HepG2 (cell line): ENCODE results near the gene NCF4. TPM values are rescaled to one million over a fixed set of nuclear protein-coding genes. Genes with fewer than 3 reads are reported as not detected.

Source experiments
- ATAC-seq: fragments of 200-7000 bp; cut with Tn5 transposase; 3 replicates; pipeline ENCODE4 v1.9.1; 2020; ENCODE audit warnings: mild to moderate bottlenecking, moderate library complexity
- BruUV-seq: library from RNA; stranded (reverse); fragments of 400-500 nt; replicated peaks from 2 replicates; lab custom pipeline; 2021; lab: Mats Ljungman, UMichigan
- CTCF ChIA-PET: fragments of 300-600 bp; formaldehyde crosslinking; extraction: SDS; loops from one replicate; lab custom pipeline; 2021; ENCODE audit warnings: low total read pairs, inconsistent platforms, low intra/inter-chr PET ratio; lab: Yijun Ruan, JAX
- POLR2A ChIA-PET: fragments of 350-600 bp; sonication (Branson Sonifier 250); formaldehyde crosslinking; loops from one replicate; lab custom pipeline; 2020; ENCODE audit warnings: antibody characterized with exemption, inconsistent platforms; lab: Yijun Ruan, JAX
- DNase-seq: peaks from one replicate; pipeline ENCODE4 v3.0.0-alpha.2; 2015; ENCODE audit warnings: low spot score
- FAIRE-seq: peaks from 3 replicates; lab custom pipeline; 2011; peaks lifted over from hg19 to GRCh38; lab: Jason Lieb, UNC
- H2AFZ ChIP-seq: one replicate; pipeline ENCODE4 v1.6.1; 2011; ENCODE audit warnings: low read length, inconsistent platforms
- H3K27ac ChIP-seq: fragments of 300-600 bp; 3 replicates; pipeline ENCODE4 v1.8.0; 2011; ENCODE audit warnings: mixed run types, mild to moderate bottlenecking, mixed read lengths, low read length, inconsistent platforms; ENCODE audit not compliant: insufficient read depth; ENCODE audit errors: extremely low read length
- H3K27me3 ChIP-seq, 2 experiments: fragments of 200-600 bp in 1 of 2; 2 replicates in 1 of 2; 3 replicates in 1 of 2; pipeline versions ENCODE4 v1.6.0 to v1.8.0; 2011; ENCODE audit warnings: low read length in 2 of 2, mild to moderate bottlenecking in 2 of 2, moderate library complexity in 2 of 2, inconsistent platforms in 1 of 2; ENCODE audit not compliant: insufficient read depth in 2 of 2, control insufficient read depth in 1 of 2
- H3K36me3 ChIP-seq, 2 experiments: fragments of 200-600 bp in 1 of 2; replicated peaks in 1 of 2; 2 replicates in 1 of 2; 3 replicates in 1 of 2; pipeline versions ENCODE4 v1.5.1 to v1.8.0; 2011; ENCODE audit warnings: low read length in 2 of 2, inconsistent platforms in 1 of 2; ENCODE audit not compliant: insufficient read depth in 2 of 2, control insufficient read depth in 1 of 2
- H3K4me1 ChIP-seq: 2 replicates; pipeline ENCODE4 v1.5.1; 2012; ENCODE audit warnings: low read length, inconsistent platforms; ENCODE audit not compliant: insufficient read depth
- H3K4me2 ChIP-seq: 2 replicates; pipeline ENCODE4 v1.6.0; 2011; ENCODE audit warnings: low read depth, low read length, inconsistent platforms
- H3K4me3 ChIP-seq, 3 experiments: fragments of 200-600 bp in 1 of 3; sonication (generic), shearing (Covaris generic) in 1 of 3; replicated peaks in 1 of 3; 2 replicates each; pipeline ENCODE4 v1.5.1; 2011 to 2016; ENCODE audit warnings: low read length in 3 of 3, inconsistent platforms in 2 of 3, low read depth in 2 of 3, mild to moderate bottlenecking in 2 of 3, control low read depth in 1 of 3, mixed read lengths in 1 of 3; ENCODE audit not compliant: insufficient read depth in 1 of 3
- H3K79me2 ChIP-seq: one replicate; pipeline ENCODE4 v1.6.1; 2011; ENCODE audit warnings: low read length, inconsistent platforms; ENCODE audit not compliant: insufficient read depth
- H3K9ac ChIP-seq: 2 replicates; pipeline ENCODE4 v1.6.0; 2011; ENCODE audit warnings: mild to moderate bottlenecking, low read depth, low read length, inconsistent platforms; ENCODE audit not compliant: insufficient read depth
- H3K9me3 ChIP-seq: 2 replicates; pipeline ENCODE4 v1.5.1; 2012; ENCODE audit warnings: mild to moderate bottlenecking, low read length
- H4K20me1 ChIP-seq: 2 replicates; pipeline ENCODE4 v1.6.0; 2011; ENCODE audit warnings: inconsistent platforms, mild to moderate bottlenecking, low read length, moderate library complexity; ENCODE audit not compliant: insufficient read depth
- BORCS8-MEF2B ChIP-seq: sonication (generic); formaldehyde crosslinking; IDR thresholded peaks from 2 replicates; pipeline ENCODE4 v1.8.0; 2022; ENCODE audit warnings: mild to moderate bottlenecking, missing genetic modification reagents
- CREB1 ChIP-seq, 2 experiments: fragments of 450-650 bp in 1 of 2; IDR thresholded peaks; 2 replicates each; pipeline ENCODE4 v1.6.1; 2016 to 2017; ENCODE audit warnings: control low read depth in 1 of 2, mild to moderate bottlenecking in 1 of 2, missing compliant biosample characterization in 1 of 2, missing genetic modification characterization in 1 of 2
- IRF9 ChIP-seq: sonication (generic); formaldehyde crosslinking; IDR thresholded peaks from 2 replicates; pipeline ENCODE4 v1.8.0; 2022; ENCODE audit warnings: missing genetic modification reagents, mild to moderate bottlenecking, borderline replicate concordance
- KMT2A ChIP-seq: sonication (generic); formaldehyde crosslinking; IDR thresholded peaks from 2 replicates; pipeline ENCODE4 v1.4.0; 2020; ENCODE audit warnings: missing genetic modification reagents
- NRL ChIP-seq: sonication (generic); formaldehyde crosslinking; IDR thresholded peaks from 2 replicates; pipeline ENCODE4 v1.5.0; 2020; ENCODE audit warnings: missing genetic modification reagents, mild to moderate bottlenecking, moderate library complexity, borderline replicate concordance
- PRPF4 ChIP-seq: fragments of 200-400 bp; formaldehyde crosslinking; IDR thresholded peaks from 2 replicates; pipeline ENCODE4 v1.6.1; 2016; ENCODE audit warnings: low read length, low read depth; ENCODE audit not compliant: poor library complexity, severe bottlenecking
- SPEN ChIP-seq: sonication (generic); formaldehyde crosslinking; IDR thresholded peaks from 2 replicates; pipeline ENCODE4 v1.5.1; 2020; ENCODE audit warnings: low read depth, mild to moderate bottlenecking, missing genetic modification reagents
- ZBTB39 ChIP-seq: sonication (generic); formaldehyde crosslinking; IDR thresholded peaks from 2 replicates; pipeline ENCODE4 v1.5.0; 2020; ENCODE audit warnings: missing genetic modification reagents
- WGBS: methylation state at CpG from one replicate; pipeline ENCODE4 v1.1.6; 2017; ENCODE audit warnings: low lambda C conversion rate; 5-methylcytosine and 5-hydroxymethylcytosine counted together
- in situ Hi-C: cut with HindIII; loops from 2 replicates; pipeline ENCODE4 v1.10.0; 2017; ENCODE audit warnings: low pct_unique_long_range_greater_than_20kb; ENCODE audit not compliant: extremely low pct_ligation_motif_present
- intact Hi-C: fragments of 100-400 bp; cut with micrococcal nuclease; formaldehyde crosslinking; loops from one replicate; pipeline ENCODE4 v1.10.0; 2022; ENCODE audit not compliant: unreplicated experiment
- polyA plus RNA-seq, 8 experiments: library from polyadenylated mRNA; depleted of rRNA in 3 of 8; stranded (reverse) in 7 of 8; unstranded in 1 of 8; fragments of >200 nt; fragmentation: Illumina TruSeq in 4 of 8; extraction: Trizol in 4 of 8; gene quantifications; 2 replicates each; pipeline versions ENCODE4 v1.2.1 to v1.2.3, GENCODE V29; 2011 to 2016; ENCODE audit warnings: low read depth in 4 of 8, missing spikeins in 1 of 8, mixed read lengths in 1 of 8; ENCODE audit not compliant: insufficient read depth in 1 of 8
- total RNA-seq, 5 experiments: library from RNA; depleted of rRNA; stranded (reverse); fragments of >200 nt; fragmentation: Illumina TruSeq; extraction: Trizol; gene quantifications; 2 replicates each; pipeline ENCODE4 v1.2.3, GENCODE V29; 2016; ENCODE audit warnings: low read depth in 1 of 5
- TF ChIP-seq, protein P1 (sequence below): sonication (generic); formaldehyde crosslinking; IDR thresholded peaks from 2 replicates; pipeline ENCODE4 v1.5.0; 2020; ENCODE audit warnings: missing genetic modification reagents, mild to moderate bottlenecking, borderline replicate concordance

Gene NCF4
- total and polyA plus RNA-seq, 2 of the 13 experiments (the other 11 are each of a cell fraction or from before 2014, with no cell fraction given) = not detected

GRCh38 chr22:36850056-36850455, 10.8 kb upstream of the NCF4 start:
- no peak overlapping the region for H2AFZ ChIP-seq
- no peak; the same call in 2 of the 3 replicates for ATAC-seq

DNA sequence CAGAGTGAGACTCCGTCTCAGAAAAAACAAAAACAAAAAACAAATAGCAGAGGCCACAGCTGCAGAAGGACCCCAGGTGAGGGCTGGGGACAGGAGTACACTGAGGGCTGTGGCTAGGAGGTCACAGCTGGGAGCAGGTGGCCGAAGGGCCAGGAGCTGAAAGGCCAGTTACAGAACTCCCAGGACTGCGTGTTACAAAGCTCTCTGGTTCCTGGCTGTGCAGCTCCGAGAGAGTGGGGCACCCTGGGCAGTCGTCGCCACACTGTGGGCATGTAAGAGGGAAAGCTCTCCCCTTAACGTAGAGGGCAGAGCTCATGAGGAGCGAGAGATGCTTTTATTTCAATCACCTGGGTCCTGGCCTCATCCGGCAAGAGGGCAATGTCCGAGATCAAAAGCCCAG, 10.1 kb upstream of the NCF4 start:
- Histone ChIP-seq H3K4me1 (no peaks in the 10 kb centered on the region), H3K4me3 (no peak overlapping the region), H3K36me3 (no peaks in the 10 kb centered on the region), H3K4me2 (no peak overlapping the region), H4K20me1 (no peaks in the 10 kb centered on the region), H3K9me3 (no peaks in the 10 kb centered on the region), H2AFZ (no peak overlapping the region), H3K79me2 (no peaks in the 10 kb centered on the region), H3K9ac (no peak overlapping the region), H3K27ac (no peak overlapping the region), H3K27me3 (peaks cover 1 to 48% of the 10 kb centered on the region in 2 experiments; a peak in 4 of 5 replicates)
- ChIA-PET POLR2A (no interaction called here), CTCF (no interaction called here)
- intact Hi-C loops = no loop called here
- FAIRE-seq (no peak), ATAC-seq (no peak), DNase-seq (no peak)
- in situ Hi-C loops = loop anchor here (10.0 kb wide), 1 partner anchor 124 kb away; no protein-coding TSS in a partner anchor
- 32% methylated on average over 4 of the region's 10 CpGs for WGBS
- no TSS peak for BruUV-seq
- TF ChIP-seq, protein P1, sequence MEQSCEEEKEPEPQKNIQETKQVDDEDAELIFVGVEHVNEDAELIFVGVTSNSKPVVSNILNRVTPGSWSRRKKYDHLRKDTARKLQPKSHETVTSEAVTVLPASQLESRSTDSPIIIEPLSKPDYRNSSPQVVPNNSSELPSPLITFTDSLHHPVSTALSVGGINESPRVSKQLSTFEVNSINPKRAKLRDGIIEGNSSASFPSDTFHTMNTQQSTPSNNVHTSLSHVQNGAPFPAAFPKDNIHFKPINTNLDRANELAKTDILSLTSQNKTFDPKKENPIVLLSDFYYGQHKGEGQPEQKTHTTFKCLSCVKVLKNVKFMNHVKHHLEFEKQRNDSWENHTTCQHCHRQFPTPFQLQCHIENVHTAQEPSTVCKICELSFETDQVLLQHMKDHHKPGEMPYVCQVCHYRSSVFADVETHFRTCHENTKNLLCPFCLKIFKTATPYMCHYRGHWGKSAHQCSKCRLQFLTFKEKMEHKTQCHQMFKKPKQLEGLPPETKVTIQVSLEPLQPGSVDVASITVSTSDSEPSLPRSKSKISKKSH = no peak
- TF ChIP-seq IRF9 (no peak), PRPF4 (no peak), SPEN (CRISPR knock-in tag) (no peak), ZBTB39 (CRISPR knock-in tag) (no peak)

More at GRCh38 chr22:36850056-36850455, 10.8 kb upstream of the NCF4 start:
- no peak overlapping the region for H3K9ac ChIP-seq
- no peak overlapping the region for H3K4me2 ChIP-seq
- no peak for DNase-seq
- TF ChIP-seq CREB1 (IDR thresholded peaks at IDR 0.05) (no peak), CREB1 (CRISPR knock-in tag; IDR thresholded peaks at IDR 0.05) (no peak), BORCS8-MEF2B (no peak), NRL (CRISPR knock-in tag) (no peak), KMT2A (CRISPR knock-in tag) (no peak)
- no peak for FAIRE-seq
- no peaks in the 10 kb centered on the region for H3K36me3 ChIP-seq
- no peaks in the 10 kb centered on the region for H3K79me2 ChIP-seq
- BruUV-seq = no TSS peak
- no peaks in the 10 kb centered on the region for H3K9me3 ChIP-seq
- H3K27me3 ChIP-seq = peaks cover 1 to 48% of the 10 kb centered on the region in 2 experiments; a peak in 4 of 5 replicates
- intact Hi-C loops = no loop called here
- CTCF ChIA-PET = no interaction called here
- no peak overlapping the region for H3K4me3 ChIP-seq
- in situ Hi-C loops = loop anchor here (10.0 kb wide), 1 partner anchor 125 kb away; no protein-coding TSS in a partner anchor
- H3K4me1 ChIP-seq = no peaks in the 10 kb centered on the region
- POLR2A ChIA-PET = no interaction called here
- no peak overlapping the region for H3K27ac ChIP-seq
- 28% methylated on average over 11 of the region's 14 CpGs for WGBS
- no peaks in the 10 kb centered on the region for H4K20me1 ChIP-seq
